RWPE2 (cell line): ENCODE measurements around the gene EPHA5.

Source experiments
- ATAC-seq: fragments of 200-7000 bp; cut with Tn5 transposase; 3 replicates; pipeline ENCODE4 v1.9.1; 2021; ENCODE audit warnings: low read depth
- DNase-seq: peaks from one replicate; pipeline ENCODE4 v3.0.0-alpha.2; 2020; ENCODE audit warnings: low spot score
- H3K27ac ChIP-seq: fragments of 450-650 bp; 2 replicates; pipeline ENCODE4 v1.5.1; 2017; ENCODE audit warnings: mild to moderate bottlenecking; ENCODE audit not compliant: poor library complexity, severe bottlenecking
- H3K27me3 ChIP-seq: fragments of 250-450 bp; sonication (Bioruptor Pico); 2 replicates; pipeline ENCODE4 v1.5.1; 2021; ENCODE audit warnings: mild to moderate bottlenecking, moderate library complexity; ENCODE audit not compliant: insufficient read depth, poor library complexity, severe bottlenecking
- H3K36me3 ChIP-seq: fragments of 250-450 bp; sonication (Bioruptor Pico); 2 replicates; pipeline ENCODE4 v1.5.1; 2020; ENCODE audit warnings: low read depth, mild to moderate bottlenecking, moderate library complexity
- H3K4me1 ChIP-seq: fragments of 250-450 bp; sonication (Bioruptor Pico); 2 replicates; pipeline ENCODE4 v1.5.1; 2021; ENCODE audit warnings: mild to moderate bottlenecking, moderate library complexity; ENCODE audit not compliant: insufficient read depth, poor library complexity, severe bottlenecking
- H3K4me3 ChIP-seq: fragments of 250-450 bp; sonication (Bioruptor Pico); 2 replicates; pipeline ENCODE4 v1.5.1; 2021; ENCODE audit warnings: mild to moderate bottlenecking, moderate library complexity; ENCODE audit not compliant: severe bottlenecking
- H3K9me3 ChIP-seq: fragments of 250-450 bp; sonication (Bioruptor Pico); 2 replicates; pipeline ENCODE4 v1.5.1; 2021; ENCODE audit warnings: mild to moderate bottlenecking, moderate library complexity; ENCODE audit not compliant: severe bottlenecking
- CTCF ChIP-seq: fragments of 450-650 bp; IDR thresholded peaks from one replicate; pipeline ENCODE4 v1.5.1; 2017; ENCODE audit warnings: mild to moderate bottlenecking, moderate library complexity; ENCODE audit not compliant: poor library complexity, severe bottlenecking

EPHA5 gene

GRCh38 chr4:65401083-65401482, 269.2 kb downstream of the EPHA5 start:
- H3K4me1 ChIP-seq = no peaks in the 10 kb centered on the region
- H3K27me3 ChIP-seq = no peaks in the 10 kb centered on the region
- H3K36me3 ChIP-seq = no peaks in the 10 kb centered on the region
- TF ChIP-seq CTCF = no peak
- no peak overlapping the region for H3K4me3 ChIP-seq
- ATAC-seq (no peak), DNase-seq (no peak)
- H3K27ac ChIP-seq = no peak overlapping the region
- no peaks in the 10 kb centered on the region for H3K9me3 ChIP-seq

GRCh38 chr4:65399084-65399483, 271.2 kb downstream of the EPHA5 start:
- ATAC-seq (no peak), DNase-seq (no peak)
- Histone ChIP-seq H3K4me3 (no peak overlapping the region), H3K4me1 (no peaks in the 10 kb centered on the region), H3K36me3 (no peaks in the 10 kb centered on the region), H3K27me3 (no peaks in the 10 kb centered on the region), H3K27ac (no peak overlapping the region), H3K9me3 (no peaks in the 10 kb centered on the region)
- no peak for TF ChIP-seq CTCF

- no peak for TF ChIP-seq CTCF
- no peak overlapping the region for H3K27ac ChIP-seq
- no peak for ATAC-seq
- no peaks in the 10 kb centered on the region for H3K9me3 ChIP-seq
- H3K27me3 ChIP-seq = no peaks in the 10 kb centered on the region
- H3K36me3 ChIP-seq = no peaks in the 10 kb centered on the region
- DNase-seq = no peak
- H3K4me3 ChIP-seq = no peak overlapping the region
- H3K4me1 ChIP-seq = no peaks in the 10 kb centered on the region
Observed at GRCh38 chr4:65393078-65393477, 277.2 kb downstream of the EPHA5 start.

- no peak for ATAC-seq
- DNase-seq = no peak
- Histone ChIP-seq H3K36me3 (no peaks in the 10 kb centered on the region), H3K27ac (no peak overlapping the region), H3K4me1 (no peaks in the 10 kb centered on the region), H3K9me3 (no peaks in the 10 kb centered on the region), H3K27me3 (no peaks in the 10 kb centered on the region), H3K4me3 (no peak overlapping the region)
- no peak for TF ChIP-seq CTCF
Observed at GRCh38 chr4:65392488-65392887, 277.8 kb downstream of the EPHA5 start.

GRCh38 chr4:65391814-65392213, 278.5 kb downstream of the EPHA5 start:
- H3K4me3 ChIP-seq = no peak overlapping the region
- H3K4me1 ChIP-seq = no peaks in the 10 kb centered on the region
- no peak for TF ChIP-seq CTCF
- H3K36me3 ChIP-seq = no peaks in the 10 kb centered on the region
- ATAC-seq (no peak), DNase-seq (no peak)
- H3K9me3 ChIP-seq = no peaks in the 10 kb centered on the region
- H3K27me3 ChIP-seq = no peaks in the 10 kb centered on the region
- no peak overlapping the region for H3K27ac ChIP-seq
